PC-3 (cell line): ENCODE results near the gene CFAP58. TPM values are rescaled to one million over a fixed set of nuclear protein-coding genes. Genes with fewer than 3 reads are reported as not detected.

Source experiments
- ATAC-seq: fragments of 200-7000 bp; cut with Tn5 transposase; 2 replicates; pipeline ENCODE4 v1.9.1; 2020; ENCODE audit warnings: mild to moderate bottlenecking, moderate library complexity
- BruUV-seq: library from RNA; stranded (reverse); fragments of 400-500 nt; replicated peaks from 2 replicates; lab custom pipeline; 2021; lab: Mats Ljungman, UMichigan
- CTCF ChIA-PET: fragments of 300-600 bp; sonication (Branson Sonifier 250); formaldehyde crosslinking; loops from one replicate; lab custom pipeline; 2022; ENCODE audit warnings: antibody characterized with exemption; lab: Charles Lee
- POLR2A ChIA-PET: fragments of 300-600 bp; sonication (Branson Sonifier 250); formaldehyde crosslinking; loops from one replicate; lab custom pipeline; 2022; ENCODE audit warnings: antibody characterized with exemption; ENCODE audit not compliant: unreplicated experiment; lab: Charles Lee
- DNase-seq: peaks from one replicate; pipeline ENCODE4 v3.0.0-alpha.2; 2015
- H2AFZ ChIP-seq: fragments of 300-600 bp; sonication (generic); 2 replicates; pipeline ENCODE4 v1.6.0; 2016; ENCODE audit warnings: antibody characterized with exemption, low read length
- H3F3A ChIP-seq: fragments of 300-600 bp; sonication (generic); one replicate; pipeline ENCODE4 v1.6.0; 2017; ENCODE audit warnings: antibody characterized with exemption, low read length, control low read depth, mild to moderate bottlenecking; ENCODE audit not compliant: unreplicated experiment
- H3K27ac ChIP-seq: fragments of 300-600 bp; sonication (generic); 2 replicates; pipeline ENCODE4 v1.5.1; 2016; ENCODE audit warnings: mild to moderate bottlenecking, low read length
- H3K27me3 ChIP-seq: fragments of 300-600 bp; sonication (generic); 2 replicates; pipeline ENCODE4 v1.6.1; 2016; ENCODE audit warnings: low read length, mixed read lengths
- H3K36me3 ChIP-seq: fragments of 300-600 bp; sonication (generic); 2 replicates; pipeline ENCODE4 v1.6.1; 2016; ENCODE audit warnings: low read depth, mixed run types, low read length, mixed read lengths
- H3K4me1 ChIP-seq: fragments of 300-600 bp; sonication (generic); 2 replicates; pipeline ENCODE4 v1.5.1; 2016; ENCODE audit warnings: low read length; ENCODE audit not compliant: insufficient read depth
- H3K4me2 ChIP-seq: fragments of 300-600 bp; sonication (generic); 2 replicates; pipeline ENCODE4 v1.6.0; 2016; ENCODE audit warnings: low read length
- H3K4me3 ChIP-seq: fragments of 300-600 bp; sonication (generic); 2 replicates; pipeline ENCODE4 v1.5.1; 2016; ENCODE audit warnings: mild to moderate bottlenecking, low read length, mixed read lengths
- H3K79me2 ChIP-seq: fragments of 300-600 bp; sonication (generic); 2 replicates; pipeline ENCODE4 v1.6.1; 2017; ENCODE audit warnings: low read length, mixed read lengths
- H3K9ac ChIP-seq: fragments of 300-600 bp; sonication (generic); 2 replicates; pipeline ENCODE4 v1.6.0; 2016; ENCODE audit warnings: mild to moderate bottlenecking, low read length
- H3K9me2 ChIP-seq: fragments of 300-600 bp; sonication (generic); replicated peaks from 2 replicates; pipeline ENCODE4 v1.6.1; 2016; ENCODE audit warnings: mixed run types, low read length, mixed read lengths
- H3K9me3 ChIP-seq: fragments of 300-600 bp; sonication (generic); 2 replicates; pipeline ENCODE4 v1.6.1; 2016; ENCODE audit warnings: low read length, mixed read lengths
- H4K20me1 ChIP-seq: fragments of 300-600 bp; sonication (generic); 2 replicates; pipeline ENCODE4 v1.6.1; 2016; ENCODE audit warnings: low read length, mixed read lengths
- CTCF ChIP-seq: fragments of 300-600 bp; sonication (generic); conservative IDR thresholded peaks from 2 replicates; pipeline ENCODE4 v1.5.1; 2017; ENCODE audit warnings: antibody characterized with exemption, low read depth, mild to moderate bottlenecking, low read length
- EZH2 ChIP-seq: fragments of 300-600 bp; sonication (generic); IDR thresholded peaks from one replicate; pipeline ENCODE4 v1.6.1; 2017; ENCODE audit warnings: antibody characterized with exemption, mild to moderate bottlenecking, low read length; ENCODE audit not compliant: unreplicated experiment
- EZH2phosphoT487 ChIP-seq: fragments of 300-600 bp; sonication (generic); IDR thresholded peaks from 2 replicates; pipeline ENCODE4 v1.6.1; 2018; ENCODE audit warnings: mild to moderate bottlenecking, antibody characterized with exemption, low read length, borderline replicate concordance
- intact Hi-C: fragments of 100-400 bp; cut with micrococcal nuclease; formaldehyde crosslinking; loops from 2 replicates; pipeline ENCODE4 v1.9.0; 2023
- total RNA-seq: library from RNA; depleted of rRNA; stranded (reverse); fragments of >200 nt; gene quantifications from 2 replicates; pipeline ENCODE4 v1.2.3, GENCODE V29; 2014

The CFAP58 gene
- total RNA-seq, 1 experiment from 2014 or later: 0.26 TPM

DNA sequence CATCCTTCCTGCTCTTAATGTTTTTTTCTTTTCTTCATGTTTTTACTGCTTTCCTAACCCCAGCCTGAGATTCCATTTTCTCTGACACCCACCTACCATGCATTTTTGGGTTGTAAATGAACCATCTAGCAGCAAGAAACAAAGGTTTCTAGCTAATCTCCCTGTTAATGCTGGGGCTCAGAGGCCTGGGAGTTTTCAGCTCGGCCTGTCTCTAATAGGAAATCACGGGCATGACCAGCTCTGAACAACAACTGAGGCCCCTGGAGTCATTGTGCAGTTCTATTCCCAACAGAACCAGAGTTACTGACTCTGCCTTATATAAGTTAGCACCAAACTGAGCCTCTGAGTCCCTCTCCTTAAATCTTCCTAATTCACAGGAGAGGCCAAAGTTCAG is 134.8 kb downstream of the CFAP58 start:
- CTCF ChIA-PET: no interaction called here
- no TSS peak for BruUV-seq
- Histone ChIP-seq H3K36me3 (no peaks in the 10 kb centered on the region), H3K27me3 (peaks cover 14% of the 10 kb centered on the region), H2AFZ (no peak overlapping the region), H3F3A (no peaks in the 10 kb centered on the region), H3K9me2 (no peaks in the 10 kb centered on the region), H3K4me2 (no peak overlapping the region), H3K4me3 (no peak overlapping the region), H3K27ac (no peak overlapping the region), H3K9ac (no peak overlapping the region), H3K79me2 (no peaks in the 10 kb centered on the region), H3K9me3 (no peaks in the 10 kb centered on the region), H3K4me1 (no peaks in the 10 kb centered on the region), H4K20me1 (no peaks in the 10 kb centered on the region)
- ATAC-seq: no peak
- intact Hi-C loops: no loop called here
- no peak for TF ChIP-seq EZH2phosphoT487
- no peak for TF ChIP-seq CTCF
- no peak for TF ChIP-seq EZH2
- POLR2A ChIA-PET: no interaction called here
- no peak for DNase-seq

GRCh38 chr10:104492329-104492940 is 138.8 kb downstream of the CFAP58 start:
- Histone ChIP-seq H3K27ac (no peak overlapping the region), H3K27me3 (no peaks in the 10 kb centered on the region; the same call in 1 of the 2 replicates), H4K20me1 (no peaks in the 10 kb centered on the region), H3F3A (no peaks in the 10 kb centered on the region), H3K4me1 (no peaks in the 10 kb centered on the region), H3K4me2 (no peak overlapping the region), H2AFZ (no peak overlapping the region), H3K79me2 (no peaks in the 10 kb centered on the region), H3K9me3 (no peaks in the 10 kb centered on the region), H3K36me3 (no peaks in the 10 kb centered on the region), H3K4me3 (no peak overlapping the region), H3K9ac (no peak overlapping the region), H3K9me2 (no peaks in the 10 kb centered on the region)
- DNase-seq (no peak), ATAC-seq (no peak)
- intact Hi-C loops: no loop called here
- TF ChIP-seq EZH2phosphoT487: no peak
- ChIA-PET CTCF (no interaction called here), POLR2A (no interaction called here)
- no TSS peak for BruUV-seq

DNA sequence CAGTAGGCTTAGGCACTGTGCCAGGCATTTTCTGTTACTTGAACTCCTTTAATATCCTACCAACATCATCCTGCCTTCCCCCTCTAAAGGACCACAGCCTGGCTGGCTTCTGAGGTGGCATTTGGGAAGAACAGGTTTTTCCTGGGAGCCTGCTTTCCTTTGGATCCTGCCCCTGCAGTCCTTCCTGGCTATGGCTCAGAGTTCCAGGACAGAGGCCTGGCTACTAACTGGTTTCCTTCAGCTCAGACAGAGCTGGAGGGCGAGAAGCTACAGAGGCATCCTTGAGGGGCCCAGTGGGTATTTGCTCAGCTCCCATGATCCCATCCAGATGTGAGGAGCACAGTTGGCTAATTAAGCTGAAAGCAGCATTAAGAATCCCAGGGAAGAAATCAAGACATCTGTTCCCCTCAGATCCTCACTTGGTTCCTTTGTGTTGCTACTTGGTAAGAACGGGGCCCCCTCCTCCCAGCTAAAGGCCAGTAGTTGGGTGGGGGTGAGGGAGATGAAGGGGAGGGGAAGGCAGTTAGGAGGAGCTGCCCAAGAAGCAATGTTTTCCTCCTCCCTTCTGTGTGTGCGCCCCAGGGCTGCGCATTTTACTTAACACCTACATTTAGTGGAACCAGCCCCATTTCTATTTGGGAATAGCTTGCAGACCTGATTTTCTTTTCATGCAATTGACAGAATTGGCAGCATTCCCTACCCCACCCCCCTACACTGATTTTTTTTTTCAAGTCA is 144.9 kb downstream of the CFAP58 start:
- ATAC-seq (no peak), DNase-seq (no peak)
- H3K9ac ChIP-seq: no peak overlapping the region
- no peaks in the 10 kb centered on the region for H3K36me3 ChIP-seq
- no peak overlapping the region for H3K27ac ChIP-seq
- peaks cover 15% of the 10 kb centered on the region for H3K27me3 ChIP-seq
- CTCF ChIA-PET: no interaction called here
- H3K9me3 ChIP-seq: no peaks in the 10 kb centered on the region
- no peak overlapping the region for H2AFZ ChIP-seq
- H4K20me1 ChIP-seq: no peaks in the 10 kb centered on the region
- H3K4me1 ChIP-seq: no peaks in the 10 kb centered on the region
- TF ChIP-seq CTCF: no peak
- TF ChIP-seq EZH2: no peak
- no peak for TF ChIP-seq EZH2phosphoT487
- no peak overlapping the region for H3K4me3 ChIP-seq
- POLR2A ChIA-PET: no interaction called here
- H3F3A ChIP-seq: no peaks in the 10 kb centered on the region
- intact Hi-C loops: no loop called here
- H3K9me2 ChIP-seq: no peaks in the 10 kb centered on the region
- H3K79me2 ChIP-seq: no peaks in the 10 kb centered on the region
- no TSS peak for BruUV-seq
- H3K4me2 ChIP-seq: no peak overlapping the region
